GM19324 (cell line): ENCODE results near the gene PRELP.

Experiments used
- ATAC-seq: cut with Tn5 transposase; IDR thresholded peaks from one replicate; pipeline ENCODE4 v1.9.1; 2021; ENCODE audit warnings: mild to moderate bottlenecking, moderate library complexity; ENCODE audit not compliant: unreplicated experiment, low FRiP score

PRELP gene

GRCh38 chr1:203476216-203476814 lies 709 bp downstream of the PRELP start:
- no peak for ATAC-seq

GRCh38 chr1:203477748-203478147 lies 2.1 kb downstream of the PRELP start:
- ATAC-seq = no peak

GRCh38 chr1:203478231-203478630 lies 2.6 kb downstream of the PRELP start:
- no peak for ATAC-seq

- ATAC-seq = no peak
Observed at GRCh38 chr1:203478986-203479385, 3.4 kb downstream of the PRELP start.

- ATAC-seq = no peak
Observed at GRCh38 chr1:203479646-203480045, 4.0 kb downstream of the PRELP start.

GRCh38 chr1:203480084-203480483 lies 4.5 kb downstream of the PRELP start:
- no peak for ATAC-seq

GRCh38 chr1:203480525-203481084 lies 5.0 kb downstream of the PRELP start:
- ATAC-seq = no peak

GRCh38 chr1:203481196-203481595 lies 5.6 kb downstream of the PRELP start:
- no peak for ATAC-seq

GRCh38 chr1:203486618-203487370 lies 11.2 kb downstream of the PRELP start:
- no peak for ATAC-seq

- no peak for ATAC-seq
Observed at GRCh38 chr1:203488539-203488938, 12.9 kb downstream of the PRELP start.

- ATAC-seq = no peak
Observed at GRCh38 chr1:203490607-203491006, 15.0 kb downstream of the PRELP start.

- no peak for ATAC-seq
Observed at GRCh38 chr1:203491664-203492063, 16.1 kb downstream of the PRELP start.

- ATAC-seq = no peak
Observed at GRCh38 chr1:203492082-203492747, 16.6 kb downstream of the PRELP start.

- no peak for ATAC-seq
Observed at GRCh38 chr1:203492748-203493130, 17.1 kb downstream of the PRELP start.

GRCh38 chr1:203493901-203494300 lies 18.3 kb downstream of the PRELP start, which contains the start of gene OPTC:
Gene OPTC (plus strand): TSS chr1:203494153. CDS start chr1:203496006, 1,853 bp downstream.
- no peak for ATAC-seq

GRCh38 chr1:203495845-203496244 lies 20.2 kb downstream of the PRELP start:
- no peak for ATAC-seq

- no peak for ATAC-seq
Observed at GRCh38 chr1:203497269-203497777, 21.7 kb downstream of the PRELP start.

GRCh38 chr1:203499643-203500278 lies 24.2 kb downstream of the PRELP start:
- ATAC-seq = no peak

- ATAC-seq = no peak
Observed at GRCh38 chr1:203500279-203500678, 24.7 kb downstream of the PRELP start.

GRCh38 chr1:203503836-203504235 lies 28.2 kb downstream of the PRELP start:
- ATAC-seq = no peak
